HEK293 (cell line): Measurements from ENCODE around the gene ALPK3.

Experiments
- GLI4 ChIP-seq: fragments of 450-650 bp; formaldehyde crosslinking; IDR thresholded peaks from 2 replicates; pipeline ENCODE4 v1.5.1; 2016; ENCODE audit warnings: missing biosample characterization, missing genetic modification characterization
- ZNF138 ChIP-seq: fragments of 450-650 bp; formaldehyde crosslinking; IDR thresholded peaks from 2 replicates; pipeline ENCODE4 v1.5.1; 2016; ENCODE audit warnings: missing biosample characterization, missing genetic modification characterization, borderline replicate concordance
- ZNF37A ChIP-seq: fragments of 450-650 bp; IDR thresholded peaks from 2 replicates; pipeline ENCODE4 v1.5.1; 2018; ENCODE audit warnings: missing biosample characterization, missing genetic modification characterization
- ZNF776 ChIP-seq: fragments of 450-650 bp; formaldehyde crosslinking; IDR thresholded peaks from 2 replicates; pipeline ENCODE4 v1.5.0; 2017; ENCODE audit warnings: missing biosample characterization, missing genetic modification characterization, borderline replicate concordance
- ZSCAN23 ChIP-seq: fragments of 450-650 bp; formaldehyde crosslinking; IDR thresholded peaks from 2 replicates; pipeline ENCODE4 v1.5.1; 2016; ENCODE audit warnings: missing biosample characterization, missing genetic modification characterization
- TF ChIP-seq, protein P1 (sequence below): fragments of 450-650 bp; formaldehyde crosslinking; IDR thresholded peaks from 2 replicates; pipeline ENCODE4 v1.5.1; 2016; ENCODE audit warnings: missing biosample characterization, missing genetic modification characterization
- TF ChIP-seq, protein P2 (sequence below): fragments of 450-650 bp; formaldehyde crosslinking; IDR thresholded peaks from 2 replicates; pipeline ENCODE4 v1.5.1; 2016; ENCODE audit warnings: missing biosample characterization, missing genetic modification characterization

DNA sequence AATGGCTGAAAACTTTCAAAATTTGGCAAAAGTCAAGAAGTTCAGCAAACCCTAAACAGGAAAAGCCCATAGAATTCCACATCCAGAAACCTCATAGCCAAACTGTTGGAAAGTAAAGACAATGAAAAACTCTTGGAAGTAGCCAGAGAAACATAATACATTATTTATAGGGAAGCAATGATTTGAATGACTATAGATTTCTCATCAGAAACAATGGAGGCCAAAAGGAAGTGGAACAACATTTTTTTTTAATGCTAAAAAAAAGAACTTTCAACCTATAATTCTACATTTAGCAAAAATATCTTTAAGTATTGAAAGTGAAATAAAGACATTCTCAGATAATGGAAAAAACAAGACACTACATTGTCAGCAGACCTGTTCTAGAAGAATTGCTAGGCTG lies 30.2 kb downstream of the ALPK3 start:
- TF ChIP-seq ZSCAN23 (tag by site-specific recombination) = no peak
- TF ChIP-seq ZNF37A (tag by site-specific recombination) = no peak
- TF ChIP-seq, protein P1, sequence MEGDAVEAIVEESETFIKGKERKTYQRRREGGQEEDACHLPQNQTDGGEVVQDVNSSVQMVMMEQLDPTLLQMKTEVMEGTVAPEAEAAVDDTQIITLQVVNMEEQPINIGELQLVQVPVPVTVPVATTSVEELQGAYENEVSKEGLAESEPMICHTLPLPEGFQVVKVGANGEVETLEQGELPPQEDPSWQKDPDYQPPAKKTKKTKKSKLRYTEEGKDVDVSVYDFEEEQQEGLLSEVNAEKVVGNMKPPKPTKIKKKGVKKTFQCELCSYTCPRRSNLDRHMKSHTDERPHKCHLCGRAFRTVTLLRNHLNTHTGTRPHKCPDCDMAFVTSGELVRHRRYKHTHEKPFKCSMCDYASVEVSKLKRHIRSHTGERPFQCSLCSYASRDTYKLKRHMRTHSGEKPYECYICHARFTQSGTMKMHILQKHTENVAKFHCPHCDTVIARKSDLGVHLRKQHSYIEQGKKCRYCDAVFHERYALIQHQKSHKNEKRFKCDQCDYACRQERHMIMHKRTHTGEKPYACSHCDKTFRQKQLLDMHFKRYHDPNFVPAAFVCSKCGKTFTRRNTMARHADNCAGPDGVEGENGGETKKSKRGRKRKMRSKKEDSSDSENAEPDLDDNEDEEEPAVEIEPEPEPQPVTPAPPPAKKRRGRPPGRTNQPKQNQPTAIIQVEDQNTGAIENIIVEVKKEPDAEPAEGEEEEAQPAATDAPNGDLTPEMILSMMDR = no peak
- TF ChIP-seq ZNF776 (tag by site-specific recombination) = no peak
- TF ChIP-seq GLI4 = no peak
- no peak for TF ChIP-seq ZNF138
- TF ChIP-seq, protein P2, sequence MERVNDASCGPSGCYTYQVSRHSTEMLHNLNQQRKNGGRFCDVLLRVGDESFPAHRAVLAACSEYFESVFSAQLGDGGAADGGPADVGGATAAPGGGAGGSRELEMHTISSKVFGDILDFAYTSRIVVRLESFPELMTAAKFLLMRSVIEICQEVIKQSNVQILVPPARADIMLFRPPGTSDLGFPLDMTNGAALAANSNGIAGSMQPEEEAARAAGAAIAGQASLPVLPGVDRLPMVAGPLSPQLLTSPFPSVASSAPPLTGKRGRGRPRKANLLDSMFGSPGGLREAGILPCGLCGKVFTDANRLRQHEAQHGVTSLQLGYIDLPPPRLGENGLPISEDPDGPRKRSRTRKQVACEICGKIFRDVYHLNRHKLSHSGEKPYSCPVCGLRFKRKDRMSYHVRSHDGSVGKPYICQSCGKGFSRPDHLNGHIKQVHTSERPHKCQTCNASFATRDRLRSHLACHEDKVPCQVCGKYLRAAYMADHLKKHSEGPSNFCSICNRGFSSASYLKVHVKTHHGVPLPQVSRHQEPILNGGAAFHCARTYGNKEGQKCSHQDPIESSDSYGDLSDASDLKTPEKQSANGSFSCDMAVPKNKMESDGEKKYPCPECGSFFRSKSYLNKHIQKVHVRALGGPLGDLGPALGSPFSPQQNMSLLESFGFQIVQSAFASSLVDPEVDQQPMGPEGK (tag by site-specific recombination) = no peak
